Measurements from ENCODE around the gene RBM19.

RBM19 gene

DNA sequence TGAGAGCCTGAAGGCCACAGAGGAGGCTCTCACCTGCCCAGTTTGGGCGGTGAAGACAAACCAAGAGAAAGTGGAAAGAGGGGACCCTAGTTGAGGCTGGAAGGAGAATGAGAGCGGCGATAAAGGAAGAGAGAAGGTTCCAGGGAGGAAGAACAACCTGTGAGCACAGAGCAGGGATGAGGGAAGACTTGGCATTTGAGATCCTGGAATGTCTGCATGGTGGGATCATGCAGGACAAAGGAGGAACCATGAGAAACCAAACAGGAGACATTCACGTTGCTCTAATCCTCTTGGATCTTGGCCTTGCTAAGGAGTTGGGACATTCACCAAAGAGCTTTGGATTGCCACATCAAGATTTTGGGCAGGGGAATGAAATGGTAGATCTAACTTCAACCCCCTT is 22.9 kb upstream of the RBM19 start:
- no peak for DNase-seq

GRCh38 chr12:113988064-113988451 is 21.9 kb upstream of the RBM19 start:
- no peak for DNase-seq

- no peak for DNase-seq
These were observed 21.3 kb upstream of the RBM19 start for GRCh38 chr12:113987261-113988063.

GRCh38 chr12:113984464-113984863 is 18.3 kb upstream of the RBM19 start:
- no peak for DNase-seq

- DNase-seq, result no peak
These were observed 17.8 kb upstream of the RBM19 start for GRCh38 chr12:113983777-113984448.

DNA sequence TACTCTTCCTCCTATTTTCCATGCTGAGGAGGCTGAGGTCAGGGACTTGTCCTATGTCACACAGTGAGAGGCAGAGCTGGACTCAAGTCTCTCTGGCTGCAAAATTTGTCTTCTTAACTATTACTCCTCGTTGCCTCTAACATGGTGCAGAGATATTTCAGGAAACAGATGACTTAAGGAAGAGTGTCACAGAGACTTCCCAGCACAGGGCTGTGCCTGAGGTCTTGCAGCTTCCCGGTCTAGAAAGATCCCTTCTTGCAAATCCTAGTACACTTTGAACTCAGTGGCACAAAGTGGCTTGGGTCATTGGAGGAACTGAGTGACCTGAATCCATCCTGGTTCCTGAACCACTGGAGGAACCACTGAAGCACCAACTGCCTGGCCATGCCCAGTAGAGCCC is 17.1 kb upstream of the RBM19 start:
- DNase-seq, result no peak

GRCh38 chr12:113981876-113982275 is 15.8 kb upstream of the RBM19 start:
- DNase-seq, result no peak

- DNase-seq, result no peak
These were observed 14.6 kb upstream of the RBM19 start for GRCh38 chr12:113980537-113981337.

GRCh38 chr12:113980054-113980453 is 13.9 kb upstream of the RBM19 start:
- DNase-seq, result no peak

GRCh38 chr12:113978080-113978479 is 12.0 kb upstream of the RBM19 start:
- no peak for DNase-seq

DNA sequence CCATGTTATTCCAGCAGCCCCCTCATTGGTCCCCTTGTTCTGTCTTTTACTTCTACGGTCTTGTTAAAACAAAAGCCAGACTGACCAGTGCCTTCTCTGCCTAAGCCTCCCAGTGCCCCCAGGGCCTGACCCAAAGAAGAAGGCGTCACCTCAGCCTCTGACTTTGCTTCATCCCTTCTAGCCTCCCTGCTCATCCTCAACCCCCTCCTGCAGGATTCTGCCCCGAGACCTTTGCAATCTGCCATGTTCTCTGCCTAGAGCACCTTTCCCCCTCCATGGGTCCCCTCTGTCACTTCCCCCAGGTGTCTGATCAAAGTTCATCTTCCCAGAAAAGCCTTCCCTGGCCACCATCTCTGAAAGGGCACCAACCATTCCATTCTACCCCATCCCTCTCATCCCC is 7.9 kb upstream of the RBM19 start:
- DNase-seq, result no peak

DNA sequence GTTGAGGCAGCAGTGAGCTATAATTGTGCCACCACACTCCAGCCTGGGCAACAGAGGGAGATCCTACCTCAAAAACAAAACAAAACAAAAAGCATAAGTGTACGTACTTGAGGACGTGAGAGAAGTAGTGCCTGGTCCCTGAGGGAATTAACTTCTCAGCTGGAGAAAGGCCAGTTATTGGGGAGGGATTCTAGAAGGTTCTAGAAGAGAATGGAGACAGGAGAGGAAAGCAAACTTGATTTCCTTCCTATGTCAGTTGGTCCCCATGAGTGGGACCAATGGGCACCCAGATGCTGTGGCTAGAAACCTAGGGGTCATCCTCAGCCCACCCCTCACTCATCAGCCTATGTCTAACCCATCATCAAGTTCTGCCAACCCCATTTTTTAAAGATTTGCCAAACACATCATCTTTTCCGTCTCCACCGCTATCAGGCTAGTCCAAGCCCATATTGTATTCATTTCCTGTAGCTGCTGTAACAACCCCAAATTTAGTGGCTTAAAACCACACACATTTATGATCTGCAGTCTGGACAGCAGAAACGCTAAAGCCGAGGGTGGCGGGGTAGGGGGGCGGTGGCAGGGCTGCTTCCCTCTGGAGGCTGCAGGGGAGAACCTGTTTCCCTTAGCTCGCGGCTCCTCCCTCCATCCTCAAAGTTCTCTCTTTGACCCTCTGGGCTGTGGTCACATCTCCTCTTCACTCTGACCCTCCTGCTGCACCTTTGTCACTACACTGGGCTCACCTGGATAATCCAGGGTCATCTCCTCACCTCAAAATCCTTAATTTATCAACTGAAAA is 7.2 kb upstream of the RBM19 start:
- DNase-seq, result no peak

- no peak for DNase-seq
These were observed 5.3 kb upstream of the RBM19 start for GRCh38 chr12:113971392-113971791.

DNA sequence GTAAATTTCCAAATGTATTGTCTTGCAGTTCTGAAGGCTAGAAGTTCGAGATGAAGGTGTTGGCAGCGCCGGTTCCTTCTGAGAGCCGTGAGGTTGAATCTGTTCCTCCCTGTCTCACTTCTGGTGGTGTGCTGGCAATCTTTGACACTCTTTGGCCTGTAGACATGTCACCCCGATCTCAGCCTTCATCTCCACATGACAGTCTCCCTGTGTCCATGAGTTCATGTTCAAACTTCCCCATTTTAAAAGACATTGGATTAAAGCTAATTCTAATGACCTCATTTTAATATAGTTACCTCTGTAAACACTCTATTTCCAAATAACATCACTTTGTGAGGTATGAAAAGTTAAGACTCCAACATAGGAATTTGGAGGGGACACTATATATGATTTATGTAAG is 4.1 kb upstream of the RBM19 start:
- DNase-seq, result no peak

DNA sequence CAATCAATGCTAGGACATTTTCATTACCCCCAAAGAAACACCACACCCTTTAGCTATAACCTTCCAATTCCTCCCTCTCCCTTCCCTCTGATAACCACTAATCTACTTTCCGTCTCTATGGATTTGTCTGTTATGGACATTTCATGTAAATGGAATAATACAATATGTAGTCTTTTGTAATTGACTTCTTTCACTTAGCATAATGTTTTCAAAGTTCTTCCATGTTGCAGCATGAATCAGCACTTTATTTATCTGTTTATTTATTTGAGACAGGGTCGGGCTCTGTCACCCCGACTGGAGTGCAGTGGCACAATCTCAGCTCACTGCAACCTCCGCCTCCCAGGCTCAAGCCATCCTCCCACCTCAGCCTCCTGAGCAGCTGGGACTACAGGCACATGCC is 1.2 kb upstream of the RBM19 start:
- DNase-seq, result no peak

DNA sequence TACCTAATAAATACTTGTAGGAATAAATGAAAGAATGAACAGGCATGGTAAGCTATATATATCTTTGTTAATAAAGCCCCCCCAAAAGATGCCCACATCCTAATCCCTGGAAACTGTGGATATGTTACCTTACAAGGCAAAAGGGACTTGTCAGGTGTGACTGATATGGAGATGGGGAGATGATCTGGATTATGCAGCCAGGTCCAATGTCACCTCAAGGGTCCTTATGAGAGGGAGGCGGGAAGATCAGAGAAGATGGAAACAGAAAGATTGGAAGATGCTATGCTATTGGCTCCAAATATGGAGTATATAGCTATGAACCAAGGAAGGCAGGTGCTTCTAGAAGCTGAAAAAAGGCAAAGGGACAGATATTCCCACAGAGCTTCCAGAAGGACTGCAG is 3.4 kb downstream of the RBM19 start:
- DNase-seq, result no peak

DNA sequence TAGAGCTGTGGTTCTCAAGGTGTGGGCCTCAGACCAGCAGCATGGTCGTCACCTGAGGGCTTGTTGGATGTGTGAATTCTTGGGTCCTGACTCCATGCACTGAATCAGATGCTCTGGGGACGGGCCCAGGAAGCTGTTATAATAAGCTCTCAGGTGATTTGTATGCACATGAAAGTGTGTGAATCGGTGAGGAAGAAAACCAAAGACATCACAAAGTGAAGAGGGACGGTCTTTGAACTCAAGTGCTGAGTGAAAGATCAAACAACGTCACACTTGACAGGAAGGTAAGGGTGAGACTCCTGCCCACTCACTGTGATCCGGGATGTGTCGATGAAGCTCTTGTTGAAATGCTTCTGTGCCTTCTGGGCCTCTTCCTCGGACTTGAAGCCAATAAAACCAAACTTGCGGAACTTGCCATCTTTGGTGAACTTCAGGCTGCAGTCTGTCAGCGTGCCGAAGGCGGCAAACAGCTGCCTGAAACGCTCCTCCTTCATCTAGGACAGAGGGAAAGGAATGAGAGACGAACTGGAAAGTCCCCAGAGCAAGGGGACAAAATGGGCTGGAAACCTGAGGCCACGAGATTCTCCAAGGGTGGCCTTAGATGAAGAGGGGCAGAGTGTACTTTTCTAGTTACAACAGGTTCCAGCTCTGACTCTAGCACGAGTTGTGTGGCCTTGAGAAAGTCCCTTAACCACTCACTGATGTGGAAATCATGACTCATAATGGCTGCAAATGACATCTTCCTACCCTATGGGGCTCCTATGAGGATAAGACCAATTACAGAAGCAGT is 4.0 kb downstream of the RBM19 start:
- DNase-seq, result peak in 1 of 2 experiments; percentile 10

GRCh38 chr12:113960030-113960429 is 6.1 kb downstream of the RBM19 start:
- no peak for DNase-seq

GRCh38 chr12:113959096-113959495 is 7.0 kb downstream of the RBM19 start:
- DNase-seq, result no peak

- no peak for DNase-seq
These were observed 8.0 kb downstream of the RBM19 start for GRCh38 chr12:113958108-113958507.

GRCh38 chr12:113957627-113958026 is 8.5 kb downstream of the RBM19 start:
- no peak for DNase-seq
